Adipocyte (in vitro differentiated cells): ENCODE data around the gene NMUR2.

Source experiments
- DNase-seq: peaks from one replicate; pipeline ENCODE4 v3.0.0-alpha.2; 2015; ENCODE audit warnings: low read depth
- H3K27me3 ChIP-seq: replicated peaks from 2 replicates; pipeline ENCODE4 v1.7.0; 2013; ENCODE audit warnings: mild to moderate bottlenecking, low read length, moderate library complexity; ENCODE audit not compliant: control insufficient read depth, insufficient read depth
- H3K36me3 ChIP-seq: 2 replicates; pipeline ENCODE4 v1.7.0; 2013; ENCODE audit warnings: low read length, mild to moderate bottlenecking, moderate library complexity; ENCODE audit not compliant: control insufficient read depth, insufficient read depth, severe bottlenecking
- H3K4me1 ChIP-seq: 2 replicates; pipeline ENCODE4 v1.7.0; 2013; ENCODE audit warnings: mild to moderate bottlenecking, low read length, moderate library complexity; ENCODE audit not compliant: control insufficient read depth, insufficient read depth
- H3K4me3 ChIP-seq: 2 replicates; pipeline ENCODE4 v1.7.0; 2013; ENCODE audit warnings: mild to moderate bottlenecking, low read length, moderate library complexity
- H3K9ac ChIP-seq: 2 replicates; pipeline ENCODE4 v1.7.0; 2013; ENCODE audit warnings: mild to moderate bottlenecking, low read length, moderate library complexity
- H3K9me3 ChIP-seq: 2 replicates; pipeline ENCODE4 v1.7.0; 2013; ENCODE audit warnings: mild to moderate bottlenecking, low read length, moderate library complexity; ENCODE audit not compliant: control insufficient read depth

NMUR2 gene

GRCh38 chr5:152369298-152369697 lies 35.8 kb downstream of the NMUR2 start:
- H3K9ac ChIP-seq = no peak overlapping the region
- no peaks in the 10 kb centered on the region for H3K4me1 ChIP-seq
- H3K4me3 ChIP-seq = no peak overlapping the region
- H3K9me3 ChIP-seq = no peaks in the 10 kb centered on the region
- H3K36me3 ChIP-seq = no peaks in the 10 kb centered on the region
- DNase-seq = no peak
- peaks cover 4% of the 10 kb centered on the region for H3K27me3 ChIP-seq

GRCh38 chr5:152367554-152367953 lies 37.5 kb downstream of the NMUR2 start:
- Histone ChIP-seq H3K4me1 (no peaks in the 10 kb centered on the region), H3K9me3 (no peaks in the 10 kb centered on the region), H3K27me3 (peaks cover 6% of the 10 kb centered on the region), H3K36me3 (no peaks in the 10 kb centered on the region), H3K9ac (no peak overlapping the region), H3K4me3 (no peak overlapping the region)
- no peak for DNase-seq

GRCh38 chr5:152366716-152367115 lies 38.4 kb downstream of the NMUR2 start:
- Histone ChIP-seq H3K4me1 (no peaks in the 10 kb centered on the region), H3K36me3 (no peaks in the 10 kb centered on the region), H3K9me3 (no peaks in the 10 kb centered on the region), H3K27me3 (peaks cover 6% of the 10 kb centered on the region), H3K4me3 (no peak overlapping the region), H3K9ac (no peak overlapping the region)
- no peak for DNase-seq

- no peaks in the 10 kb centered on the region for H3K9me3 ChIP-seq
- no peak for DNase-seq
- peaks cover 6% of the 10 kb centered on the region for H3K27me3 ChIP-seq
- H3K4me3 ChIP-seq = no peak overlapping the region
- no peaks in the 10 kb centered on the region for H3K36me3 ChIP-seq
- H3K4me1 ChIP-seq = no peaks in the 10 kb centered on the region
- no peak overlapping the region for H3K9ac ChIP-seq
Measured at GRCh38 chr5:152364899-152365298, 40.2 kb downstream of the NMUR2 start.

GRCh38 chr5:152364172-152364571 lies 40.9 kb downstream of the NMUR2 start:
- H3K9me3 ChIP-seq = no peaks in the 10 kb centered on the region
- H3K27me3 ChIP-seq = peaks cover 6% of the 10 kb centered on the region
- H3K9ac ChIP-seq = no peak overlapping the region
- DNase-seq = no peak
- H3K4me1 ChIP-seq = no peaks in the 10 kb centered on the region
- no peaks in the 10 kb centered on the region for H3K36me3 ChIP-seq
- no peak overlapping the region for H3K4me3 ChIP-seq

GRCh38 chr5:152358861-152359568 lies 46.1 kb downstream of the NMUR2 start:
- peaks cover 5% of the 10 kb centered on the region for H3K9me3 ChIP-seq
- no peak overlapping the region for H3K9ac ChIP-seq
- no peak overlapping the region for H3K4me3 ChIP-seq
- H3K36me3 ChIP-seq = no peaks in the 10 kb centered on the region
- no peaks in the 10 kb centered on the region for H3K4me1 ChIP-seq
- H3K27me3 ChIP-seq = peaks cover 6% of the 10 kb centered on the region
- no peak for DNase-seq

GRCh38 chr5:152356506-152356905 lies 48.6 kb downstream of the NMUR2 start:
- peaks cover 5% of the 10 kb centered on the region for H3K27me3 ChIP-seq
- no peaks in the 10 kb centered on the region for H3K4me1 ChIP-seq
- H3K9me3 ChIP-seq = peaks cover 5% of the 10 kb centered on the region
- no peaks in the 10 kb centered on the region for H3K36me3 ChIP-seq
- no peak overlapping the region for H3K4me3 ChIP-seq
- DNase-seq = no peak
- no peak overlapping the region for H3K9ac ChIP-seq

GRCh38 chr5:152355061-152355460 lies 50.0 kb downstream of the NMUR2 start:
- H3K27me3 ChIP-seq = peaks cover 11% of the 10 kb centered on the region
- peaks cover 5% of the 10 kb centered on the region for H3K9me3 ChIP-seq
- H3K4me1 ChIP-seq = no peaks in the 10 kb centered on the region
- no peaks in the 10 kb centered on the region for H3K36me3 ChIP-seq
- H3K9ac ChIP-seq = no peak overlapping the region
- H3K4me3 ChIP-seq = no peak overlapping the region
- no peak for DNase-seq

- no peaks in the 10 kb centered on the region for H3K36me3 ChIP-seq
Measured at GRCh38 chr5:152353001-152353400, 52.1 kb downstream of the NMUR2 start.

GRCh38 chr5:152349683-152350526 lies 55.2 kb downstream of the NMUR2 start:
- Histone ChIP-seq H3K9ac (no peak overlapping the region), H3K9me3 (no peaks in the 10 kb centered on the region)
- DNase-seq = peak; percentile 27

More at GRCh38 chr5:152353001-152353400, 52.1 kb downstream of the NMUR2 start:
- Histone ChIP-seq H3K4me1 (no peaks in the 10 kb centered on the region), H3K9me3 (peaks cover 5% of the 10 kb centered on the region), H3K9ac (no peak overlapping the region), H3K4me3 (no peak overlapping the region), H3K27me3 (peaks cover 11% of the 10 kb centered on the region)
- DNase-seq = no peak

More at GRCh38 chr5:152349683-152350526, 55.2 kb downstream of the NMUR2 start:
- H3K36me3 ChIP-seq = no peaks in the 10 kb centered on the region
- H3K4me3 ChIP-seq = no peak overlapping the region
- no peaks in the 10 kb centered on the region for H3K4me1 ChIP-seq
- H3K27me3 ChIP-seq = peaks cover 11% of the 10 kb centered on the region
